Stomach (tissue), 9 donors: Measurements from ENCODE around the gene MYOG. TPM values are rescaled to one million over a fixed set of nuclear protein-coding genes. Genes with fewer than 3 reads are reported as not detected.

ENCODE experiments used
- DNase-seq, 2 donors: peaks; one replicate each; pipeline versions ENCODE4 v3.0.0 to v3.0.0-alpha.2; 2013 to 2019
- H3K27ac ChIP-seq, 5 donors: fragments of 200-600 bp in 4 of 5; sonication (generic) in 4 of 5; one replicate each; pipeline ENCODE4 v1.5.1; 2013 to 2019; ENCODE audit warnings: mild to moderate bottlenecking in 1 of 5, moderate library complexity in 1 of 5
- H3K27me3 ChIP-seq, 3 donors: fragments of 200-600 bp; sonication (generic); one replicate each; pipeline ENCODE4 v1.5.1; 2017 to 2019; ENCODE audit warnings: mixed run types in 1 of 3
- H3K36me3 ChIP-seq, 4 donors: fragments of 200-600 bp; sonication (generic); 1 replicate in 3 of 4; 2 replicates in 1 of 4; pipeline ENCODE4 v1.5.1; 2016 to 2019
- H3K4me1 ChIP-seq, 4 donors: fragments of 200-600 bp; sonication (generic); one replicate each; pipeline ENCODE4 v1.5.1; 2016 to 2019
- H3K4me3 ChIP-seq, 4 donors: fragments of 200-600 bp; sonication (generic) in 3 of 4; one replicate each; pipeline ENCODE4 v1.5.1; 2016 to 2019; ENCODE audit warnings: mild to moderate bottlenecking in 1 of 4
- H3K9me3 ChIP-seq, 4 donors: fragments of 200-600 bp; sonication (generic); one replicate each; pipeline ENCODE4 v1.5.1; 2016 to 2019
- EP300 ChIP-seq: sonication (generic); formaldehyde crosslinking; IDR thresholded peaks from one replicate; pipeline ENCODE4 v1.6.1; 2017; ENCODE audit warnings: antibody characterized with exemption
- POLR2A ChIP-seq, 4 donors: fragments of 450-650 bp; IDR thresholded peaks; one replicate each; pipeline ENCODE4 v1.6.1; 2016; ENCODE audit warnings: antibody characterized with exemption in 4 of 4, control low read depth in 2 of 4, mild to moderate bottlenecking in 1 of 4, moderate library complexity in 1 of 4
- POLR2AphosphoS5 ChIP-seq, 3 donors: sonication (generic); formaldehyde crosslinking; IDR thresholded peaks; one replicate each; pipeline ENCODE4 v1.6.1; 2016; ENCODE audit warnings: antibody characterized with exemption in 3 of 3
- WGBS, 5 donors: extraction: QIAGEN DNeasy Blood & Tissue Kit in 3 of 5; methylation state at CpG; one replicate each; pipeline versions ENCODE4 v1.1.5 to v1.1.7; 2013 to 2018; 5-methylcytosine and 5-hydroxymethylcytosine counted together
- intact Hi-C: fragments of 100-400 bp; cut with DNase I; formaldehyde crosslinking; loops from one replicate; pipeline ENCODE4 v1.15.1; 2023; ENCODE audit warnings: low total_unique reads
- polyA plus RNA-seq, 3 donors: library from polyadenylated mRNA; stranded (reverse); fragments of 200-250 nt; gene quantifications; one replicate each; pipeline ENCODE4 v1.2.3, GENCODE V29; 2013
- total RNA-seq, 5 donors: library from RNA; depleted of rRNA; stranded (reverse); fragments of >200 nt; gene quantifications; one replicate each; pipeline versions ENCODE4 v1.1.0 to v1.2.3, GENCODE V29; 2014 to 2016
- TF ChIP-seq, protein P1 (sequence below), 7 experiments: fragments of 450-650 bp in 4 of 7; fragments of 200-600 bp in 3 of 7; sonication (generic) in 3 of 7; IDR thresholded peaks; one replicate each; pipeline ENCODE4 v1.5.1; 2016 to 2019; ENCODE audit warnings: antibody characterized with exemption in 7 of 7, control low read depth in 2 of 7, mild to moderate bottlenecking in 1 of 7
- donor health status: healthy with polysubstance abuse.
- donor health status: Bipolar disorder and iron deficiency.
- donor health status: healthy.

MYOG gene
- total and polyA plus RNA-seq, 8 donors: not detected

DNA sequence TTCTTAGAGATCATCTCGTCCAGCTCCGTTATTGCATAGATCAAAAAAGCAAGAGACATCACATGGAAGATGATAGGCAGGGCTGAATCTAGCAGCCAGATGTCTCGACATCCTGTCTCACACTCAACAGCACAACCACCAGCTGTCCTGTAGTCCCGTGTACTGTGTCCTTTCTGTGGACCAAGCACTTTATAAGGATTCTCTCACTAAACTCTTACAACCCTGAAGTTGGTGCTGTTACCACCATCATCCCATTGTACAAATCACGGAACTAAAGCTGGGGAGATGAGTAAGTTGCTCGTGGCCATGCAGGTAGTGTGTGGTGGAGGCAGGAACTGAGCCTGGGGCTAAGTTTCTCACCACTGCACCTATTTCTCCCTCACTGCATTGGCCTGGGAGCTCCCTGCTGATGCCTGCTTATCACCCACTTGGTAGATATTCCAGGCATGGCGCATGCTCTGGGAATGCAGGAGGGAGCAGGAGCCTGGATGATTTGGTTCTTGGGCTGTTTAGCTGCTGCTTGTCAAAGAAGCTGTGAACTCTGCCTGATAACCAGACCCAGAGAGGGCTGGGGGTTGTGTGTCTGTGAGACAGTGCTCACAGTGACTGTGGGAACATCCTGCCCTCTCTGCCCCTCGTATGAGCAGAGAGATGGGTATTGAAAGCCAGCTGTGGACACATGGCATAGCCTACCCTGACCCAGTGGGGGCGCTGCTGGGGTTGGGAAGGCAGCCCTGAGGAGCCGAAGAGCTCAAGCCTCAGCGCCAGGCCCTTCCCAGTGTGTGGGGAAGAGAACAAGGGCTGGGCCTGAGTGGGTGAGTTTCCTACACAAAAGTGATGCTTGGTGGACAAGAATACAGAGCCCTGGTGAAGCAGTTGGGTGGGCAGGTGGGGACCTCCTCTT lies 46.0 kb downstream of the MYOG start:
- 50 to 57% (median 52%) methylated on average over 11 of the region's 11 CpGs for WGBS, 5 donors
- peaks cover 0 to 36% (median 11%) of the 10 kb centered on the region in 4 donors for H3K4me1 ChIP-seq
- DNase-seq: no peak
- H3K36me3 ChIP-seq: no peaks in the 10 kb centered on the region
- H3K27me3 ChIP-seq: peaks cover 0 to 14% (median 0%) of the 10 kb centered on the region in 3 donors
- TF ChIP-seq POLR2AphosphoS5 (IDR thresholded peaks at IDR 0.05) (no peak), EP300 (no peak), POLR2A (IDR thresholded peaks at IDR 0.05) (no peak)
- TF ChIP-seq, protein P1, sequence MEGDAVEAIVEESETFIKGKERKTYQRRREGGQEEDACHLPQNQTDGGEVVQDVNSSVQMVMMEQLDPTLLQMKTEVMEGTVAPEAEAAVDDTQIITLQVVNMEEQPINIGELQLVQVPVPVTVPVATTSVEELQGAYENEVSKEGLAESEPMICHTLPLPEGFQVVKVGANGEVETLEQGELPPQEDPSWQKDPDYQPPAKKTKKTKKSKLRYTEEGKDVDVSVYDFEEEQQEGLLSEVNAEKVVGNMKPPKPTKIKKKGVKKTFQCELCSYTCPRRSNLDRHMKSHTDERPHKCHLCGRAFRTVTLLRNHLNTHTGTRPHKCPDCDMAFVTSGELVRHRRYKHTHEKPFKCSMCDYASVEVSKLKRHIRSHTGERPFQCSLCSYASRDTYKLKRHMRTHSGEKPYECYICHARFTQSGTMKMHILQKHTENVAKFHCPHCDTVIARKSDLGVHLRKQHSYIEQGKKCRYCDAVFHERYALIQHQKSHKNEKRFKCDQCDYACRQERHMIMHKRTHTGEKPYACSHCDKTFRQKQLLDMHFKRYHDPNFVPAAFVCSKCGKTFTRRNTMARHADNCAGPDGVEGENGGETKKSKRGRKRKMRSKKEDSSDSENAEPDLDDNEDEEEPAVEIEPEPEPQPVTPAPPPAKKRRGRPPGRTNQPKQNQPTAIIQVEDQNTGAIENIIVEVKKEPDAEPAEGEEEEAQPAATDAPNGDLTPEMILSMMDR (IDR thresholded peaks at IDR 0.05): no peak
- no peak overlapping the region for H3K4me3 ChIP-seq
- intact Hi-C loops: loop anchor here (2.0 kb wide), 1 partner anchor 179 kb away; no protein-coding TSS in a partner anchor
- H3K27ac ChIP-seq: no peak overlapping the region
- no peaks in the 10 kb centered on the region for H3K9me3 ChIP-seq

DNA sequence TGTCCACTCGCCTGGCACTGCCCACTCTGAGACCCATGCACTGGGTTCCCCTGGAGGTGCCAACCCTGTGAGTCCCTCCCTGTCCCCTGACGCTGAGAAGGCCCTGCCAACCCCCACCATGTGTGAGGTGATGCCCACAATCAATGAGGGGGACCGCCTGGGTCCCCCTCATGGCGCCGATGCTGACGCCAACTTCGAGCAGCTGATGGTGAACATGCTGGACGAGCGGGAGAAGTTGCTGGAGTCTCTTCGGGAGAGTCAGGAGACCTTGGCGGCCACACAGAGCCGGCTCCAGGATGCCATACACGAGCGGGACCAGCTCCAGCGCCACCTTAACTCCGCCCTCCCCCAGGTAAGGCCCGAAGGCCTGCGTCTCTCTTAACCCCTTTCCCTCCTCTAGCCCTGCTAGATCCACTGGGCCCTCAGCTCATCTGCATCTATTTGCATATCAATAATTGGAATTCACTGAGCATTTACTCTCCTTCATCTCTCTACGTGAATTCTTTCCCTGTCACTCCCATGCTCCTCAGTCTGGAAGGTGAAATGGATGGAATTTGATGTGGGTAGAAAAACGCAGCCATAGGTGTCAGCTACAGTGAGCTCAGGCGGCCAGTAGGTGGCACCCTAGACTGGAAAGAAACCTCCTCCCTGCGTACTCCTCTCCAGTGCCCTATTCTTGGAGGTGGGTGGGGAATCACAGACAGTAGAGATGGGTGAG lies 46.8 kb downstream of the MYOG start:
- H3K4me3 ChIP-seq: no peak overlapping the region
- TF ChIP-seq, protein P1 (IDR thresholded peaks at IDR 0.05): peak in 5 of 7 experiments; percentile 70 to 86 (median 82)
- no peak for TF ChIP-seq POLR2A (IDR thresholded peaks at IDR 0.05)
- H3K9me3 ChIP-seq: no peaks in the 10 kb centered on the region
- peak; percentile 77 to 90 for DNase-seq
- WGBS, 5 donors: 45 to 58% (median 53%) methylated on average over 17 to 22 of the region's 22 CpGs
- H3K27me3 ChIP-seq: peaks cover 0 to 14% (median 0%) of the 10 kb centered on the region in 3 donors
- H3K27ac ChIP-seq: peak overlapping the region in 3 of 5 donors; percentile 37 to 74 (median 57)
- H3K4me1 ChIP-seq: peaks cover 0 to 36% (median 11%) of the 10 kb centered on the region in 4 donors
- H3K36me3 ChIP-seq: no peaks in the 10 kb centered on the region
- intact Hi-C loops: no loop called here

DNA sequence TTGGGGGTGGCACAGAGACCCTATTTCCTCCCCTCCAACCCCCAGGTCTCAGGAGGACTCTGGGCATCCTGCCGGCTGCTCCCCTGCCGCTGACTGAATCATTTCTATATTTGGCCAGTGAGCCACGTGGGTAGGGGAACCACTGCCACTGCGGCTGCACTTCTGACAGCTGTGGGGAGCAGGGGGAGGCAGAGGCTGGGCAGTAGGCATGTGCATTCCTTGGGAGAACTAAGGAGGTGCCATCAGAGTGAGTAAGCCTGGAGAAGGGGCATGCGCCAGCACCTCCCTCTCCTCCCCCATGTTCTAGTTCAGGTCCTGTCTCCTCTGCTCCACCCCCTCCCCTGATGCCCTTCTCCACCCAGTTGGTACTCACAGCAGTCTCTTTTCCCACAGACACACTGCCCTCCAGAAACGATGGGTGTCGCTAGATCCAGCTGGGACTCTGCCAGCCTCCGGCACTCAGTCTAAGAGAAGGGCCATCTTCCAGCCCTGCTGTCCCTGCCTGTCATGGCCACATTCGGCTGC lies 47.5 kb downstream of the MYOG start:
- no peaks in the 10 kb centered on the region for H3K9me3 ChIP-seq
- H3K27me3 ChIP-seq: peaks cover 0 to 14% (median 0%) of the 10 kb centered on the region in 3 donors
- no peaks in the 10 kb centered on the region for H3K36me3 ChIP-seq
- H3K27ac ChIP-seq: peak overlapping the region in 3 of 5 donors; percentile 60 to 77 (median 74)
- DNase-seq: peak in 1 of 2 donors; percentile 68
- intact Hi-C loops: no loop called here
- TF ChIP-seq, protein P1 (IDR thresholded peaks at IDR 0.05): no peak
- TF ChIP-seq POLR2AphosphoS5 (IDR thresholded peaks at IDR 0.05): peak in 1 of 3 donors; percentile 28
- H3K4me1 ChIP-seq: peaks cover 0 to 36% (median 11%) of the 10 kb centered on the region in 4 donors
- WGBS, 5 donors: 35 to 60% (median 52%) methylated on average over 8 to 9 of the region's 9 CpGs
- no peak overlapping the region for H3K4me3 ChIP-seq

DNA sequence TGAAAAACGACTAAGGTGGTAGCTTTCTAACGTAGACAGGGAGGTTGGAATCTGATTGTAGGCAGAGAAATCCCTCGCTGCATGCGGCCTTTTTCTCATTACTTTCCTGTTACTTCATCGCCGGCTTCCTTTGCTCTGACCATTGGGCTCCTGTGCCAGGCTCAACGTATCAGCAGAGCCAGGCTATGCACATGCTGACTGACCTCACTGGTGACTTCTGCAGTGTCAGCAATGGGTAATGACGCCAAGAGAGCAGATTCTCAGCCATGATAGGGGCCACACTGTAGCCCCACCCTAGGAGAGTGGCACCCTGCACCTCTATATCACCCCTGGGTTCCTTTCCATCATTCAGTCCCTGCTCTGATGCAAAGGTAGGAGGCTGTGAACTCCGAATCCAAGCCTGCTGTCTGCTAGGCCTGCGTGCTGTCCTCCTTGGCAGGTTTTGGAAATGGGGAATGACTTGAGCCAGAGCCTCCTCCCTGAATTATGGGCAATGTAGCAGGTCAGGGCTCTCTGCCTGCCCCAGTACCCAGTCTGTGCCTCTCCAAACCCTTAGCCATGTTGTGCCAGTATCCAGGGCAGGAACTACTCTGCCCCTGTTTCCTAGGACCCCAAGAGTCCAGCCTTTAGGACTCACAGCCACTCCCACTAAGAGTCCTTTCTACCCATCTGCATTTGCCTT lies 48.2 kb downstream of the MYOG start:
- Histone ChIP-seq H3K36me3 (no peaks in the 10 kb centered on the region), H3K4me1 (peaks cover 0 to 36% (median 11%) of the 10 kb centered on the region in 4 donors), H3K9me3 (no peaks in the 10 kb centered on the region), H3K27me3 (peaks cover 0 to 14% (median 0%) of the 10 kb centered on the region in 3 donors), H3K4me3 (no peak overlapping the region), H3K27ac (peak overlapping the region in 3 of 5 donors; percentile 60 to 77 (median 74))
- 68 to 85% (median 75%) methylated on average over 10 of the region's 10 CpGs for WGBS, 5 donors
- no peak for DNase-seq
- intact Hi-C loops: no loop called here
- no peak for TF ChIP-seq EP300
- peak in 1 of 3 donors; percentile 10 for TF ChIP-seq POLR2AphosphoS5 (IDR thresholded peaks at IDR 0.05)
